GM12874 (cell line): Measurements from ENCODE around the gene GRHL3.

Experiments used
- CTCF ChIP-seq: IDR thresholded peaks from 2 replicates; pipeline ENCODE4 v1.5.1; 2011; ENCODE audit warnings: low read depth, mild to moderate bottlenecking, control low read depth, low read length, moderate library complexity; ENCODE audit not compliant: insufficient read depth

Gene GRHL3

GRCh38 chr1:24369199-24369598 is 50.0 kb downstream of the GRHL3 start:
- no peak for TF ChIP-seq CTCF

DNA sequence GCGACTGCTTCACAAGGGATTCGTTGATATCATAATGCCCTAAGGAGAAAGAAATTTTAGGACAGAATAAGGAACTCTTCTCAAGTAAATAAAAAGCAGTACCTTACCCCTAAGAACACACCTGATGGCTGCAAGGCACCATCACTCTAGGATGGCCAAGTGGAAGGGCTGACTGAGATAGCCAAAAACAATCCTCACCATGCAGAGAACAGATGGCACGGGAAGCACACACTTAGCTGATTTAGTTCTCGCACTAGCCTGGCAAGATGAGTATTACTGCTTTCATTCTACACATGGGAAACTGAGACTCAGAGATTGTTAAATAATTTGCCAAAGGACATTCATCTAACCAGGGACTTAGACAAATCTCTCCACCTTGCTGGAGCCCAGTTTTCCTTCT is 50.6 kb downstream of the GRHL3 start:
- no peak for TF ChIP-seq CTCF

DNA sequence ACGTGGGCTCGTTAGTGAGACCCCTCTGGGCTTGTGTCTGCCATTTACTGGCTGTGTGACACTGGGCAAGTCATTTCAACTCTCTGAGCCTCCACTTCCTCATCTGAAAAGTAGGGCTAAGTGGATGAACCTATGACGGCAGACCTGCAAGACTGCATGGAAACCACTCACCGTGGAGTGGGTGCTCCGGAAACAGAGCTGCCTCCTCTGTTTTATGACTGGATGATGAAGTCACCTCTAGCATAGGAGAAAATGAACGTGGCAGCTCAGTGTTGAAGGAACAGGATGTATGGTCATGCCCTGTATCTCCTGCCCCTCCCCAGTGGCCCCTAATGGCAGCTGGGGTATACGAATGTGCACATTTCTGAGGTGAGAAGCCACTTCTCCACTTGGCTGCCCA is 53.9 kb downstream of the GRHL3 start:
- TF ChIP-seq CTCF: no peak

DNA sequence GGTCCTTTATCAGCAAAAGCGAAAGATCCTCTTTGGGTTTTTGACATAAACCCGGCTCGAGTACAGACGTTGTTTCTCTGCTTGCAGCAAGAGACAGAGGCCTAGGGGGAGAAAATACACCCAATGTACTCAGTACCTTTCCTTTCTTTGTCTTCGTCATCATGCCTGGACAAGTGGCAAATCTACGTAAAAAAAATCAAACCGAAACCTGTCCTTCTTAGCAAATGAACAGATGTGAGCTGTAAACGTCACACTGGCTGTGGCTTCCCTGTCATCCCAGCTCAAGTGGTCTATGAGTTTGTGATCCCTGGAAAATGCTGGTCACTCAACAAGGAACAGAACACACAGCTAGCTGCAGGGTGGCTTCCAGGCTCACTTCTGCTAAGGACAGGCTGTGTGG is 54.6 kb downstream of the GRHL3 start:
- TF ChIP-seq CTCF: no peak

- no peak for TF ChIP-seq CTCF
Observed at GRCh38 chr1:24374891-24375786, 56.0 kb downstream of the GRHL3 start.

GRCh38 chr1:24379733-24380315 is 60.7 kb downstream of the GRHL3 start:
- no peak for TF ChIP-seq CTCF

GRCh38 chr1:24380508-24380907 is 61.4 kb downstream of the GRHL3 start:
- no peak for TF ChIP-seq CTCF
